Stimulated activated CD8-positive, alpha-beta memory T cell treated with anti-CD3 and anti-CD28 coated beads, Interleukin-15, amount 100 ng/mL, for 4 hours (primary cell): Measurements from ENCODE around the gene NAT10.
"Not testable (repeated sequence)": the region's sequence is repeated elsewhere in the genome, so short reads cannot be mapped to it uniquely, and the experiment has no call there.

Experiments
- DNase-seq, 2 donors: peaks; one replicate each; pipeline ENCODE4 v3.0.0-alpha.2; 2020; ENCODE audit warnings: low read depth in 2 of 2

Gene NAT10

GRCh38 chr11:34167961-34168360, 62.5 kb downstream of the NAT10 start:
- DNase-seq = no peak

GRCh38 chr11:34168642-34169420, 63.4 kb downstream of the NAT10 start:
- DNase-seq = no peak

- DNase-seq = no peak
Observed at GRCh38 chr11:34169686-34170085, 64.3 kb downstream of the NAT10 start.

- DNase-seq = no peak
Observed at GRCh38 chr11:34173050-34173449, 67.6 kb downstream of the NAT10 start.

DNA sequence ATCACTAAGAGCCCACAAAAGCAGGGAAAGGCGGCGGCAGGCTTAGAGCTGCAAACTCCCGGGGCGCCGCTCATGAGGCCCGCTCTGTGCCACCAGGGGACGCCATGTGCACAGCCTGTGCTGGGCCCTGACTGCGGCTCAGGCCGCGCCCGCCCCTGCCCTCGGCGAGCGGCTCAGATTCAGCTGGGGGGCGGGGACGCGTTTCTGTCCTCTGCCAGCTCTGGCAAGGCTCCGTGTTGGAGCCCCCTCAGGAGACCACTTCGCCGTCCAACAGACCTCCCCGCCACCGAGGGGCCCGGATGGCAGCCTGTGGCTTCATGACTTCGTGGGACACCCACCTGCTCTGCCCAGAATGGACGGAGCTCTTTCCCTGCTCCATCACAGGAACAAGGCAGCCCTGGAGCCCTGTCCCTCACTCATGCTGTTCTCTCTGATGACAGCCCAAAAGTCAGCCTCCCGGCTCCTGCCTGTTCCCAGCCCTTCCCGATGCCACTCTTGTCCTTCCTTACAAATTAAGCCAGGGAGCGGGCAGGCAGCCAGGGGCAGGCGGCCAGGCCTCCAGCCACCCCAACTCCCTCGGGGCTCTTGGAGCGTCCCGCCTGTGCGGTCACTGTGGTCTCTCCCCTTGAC, 69.1 kb downstream of the NAT10 start:
- DNase-seq = peak; percentile 59 to 62

GRCh38 chr11:34175284-34176019, 70.0 kb downstream of the NAT10 start:
- DNase-seq = no peak

GRCh38 chr11:34176751-34177209, 71.4 kb downstream of the NAT10 start:
- DNase-seq = no peak

GRCh38 chr11:34178209-34178821, 72.9 kb downstream of the NAT10 start:
- DNase-seq = no peak

GRCh38 chr11:34179026-34179675, 73.7 kb downstream of the NAT10 start:
- no peak for DNase-seq

DNA sequence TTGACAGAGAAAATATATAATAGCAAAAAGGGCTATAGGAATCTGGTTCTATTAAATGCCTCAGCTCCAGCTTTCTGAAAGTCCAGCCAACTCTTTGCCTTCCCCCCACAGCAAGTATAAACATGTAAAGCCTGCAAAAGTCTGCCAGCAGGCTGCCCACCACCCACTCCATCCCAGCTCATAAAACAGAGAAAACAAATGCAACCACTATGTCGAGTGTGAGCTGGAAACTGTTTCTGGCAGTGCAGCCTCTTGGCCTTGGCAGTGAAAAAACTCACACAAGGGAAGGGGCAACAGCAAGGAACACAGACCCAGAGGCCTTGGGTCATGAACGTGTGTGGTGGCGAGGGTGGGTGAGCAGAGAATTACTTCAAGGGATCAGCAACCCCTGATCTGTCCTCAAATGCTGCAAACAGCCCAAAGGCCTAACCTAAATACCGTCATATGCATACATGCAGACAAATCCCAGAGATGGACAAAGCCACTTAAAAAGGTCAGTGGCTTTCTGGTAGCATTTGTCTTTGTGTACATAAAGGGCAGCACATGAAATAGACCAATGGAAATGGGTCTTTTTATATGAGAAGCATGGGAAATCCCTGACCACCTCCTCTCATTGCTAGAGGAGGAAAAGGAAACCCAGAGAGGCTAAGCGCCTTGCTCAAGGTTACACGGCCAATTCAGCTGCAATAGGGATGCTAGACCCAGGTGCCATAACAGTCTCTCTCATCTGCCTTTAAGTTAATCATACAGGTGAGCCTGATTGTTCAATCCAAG, 74.8 kb downstream of the NAT10 start:
- DNase-seq = no peak

GRCh38 chr11:34180814-34181165, 75.4 kb downstream of the NAT10 start:
- DNase-seq = not testable (repeated sequence)

DNA sequence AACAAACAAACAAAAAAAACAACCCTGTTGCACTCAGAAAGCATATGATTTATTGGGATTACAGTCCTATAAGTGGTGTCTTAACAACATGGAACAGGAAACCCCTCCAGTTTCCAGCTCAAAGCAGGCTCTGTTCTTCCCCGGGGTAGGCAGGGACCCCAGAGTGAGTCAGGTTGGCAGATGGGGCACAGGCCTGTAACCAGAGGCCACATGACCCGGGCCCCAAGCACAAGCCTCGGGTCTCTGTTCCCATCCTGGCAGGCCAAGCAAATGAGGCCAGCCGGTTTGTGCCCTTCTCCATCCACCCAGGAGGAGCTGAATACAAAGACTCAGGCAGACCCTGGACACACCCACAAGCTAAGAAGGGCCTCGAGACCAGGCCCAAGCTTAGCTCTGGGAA, 75.8 kb downstream of the NAT10 start:
- DNase-seq = no peak

- DNase-seq = no peak
Observed at GRCh38 chr11:34181856-34182405, 76.5 kb downstream of the NAT10 start.

DNA sequence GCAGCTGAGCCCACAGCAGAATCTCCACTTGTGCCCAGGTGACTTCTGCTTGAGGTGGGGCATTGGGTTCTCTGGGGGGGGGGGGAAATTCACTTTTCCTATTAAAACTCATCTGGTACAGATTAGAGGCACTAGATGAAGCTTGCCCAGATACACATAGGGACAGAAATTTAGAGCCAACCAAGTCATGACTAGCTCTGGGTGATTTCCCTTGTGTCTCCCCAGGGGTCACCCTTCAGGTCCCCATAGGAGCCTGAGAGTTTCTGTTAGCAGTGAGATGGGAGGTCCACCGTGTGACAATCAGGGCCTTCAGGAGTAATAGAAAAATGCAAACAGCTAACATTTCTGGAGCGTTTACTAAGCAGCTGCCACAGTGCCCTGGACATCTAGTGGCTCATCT, 77.0 kb downstream of the NAT10 start:
- no peak for DNase-seq

- no peak for DNase-seq
Observed at GRCh38 chr11:34182921-34183685, 77.7 kb downstream of the NAT10 start.

DNA sequence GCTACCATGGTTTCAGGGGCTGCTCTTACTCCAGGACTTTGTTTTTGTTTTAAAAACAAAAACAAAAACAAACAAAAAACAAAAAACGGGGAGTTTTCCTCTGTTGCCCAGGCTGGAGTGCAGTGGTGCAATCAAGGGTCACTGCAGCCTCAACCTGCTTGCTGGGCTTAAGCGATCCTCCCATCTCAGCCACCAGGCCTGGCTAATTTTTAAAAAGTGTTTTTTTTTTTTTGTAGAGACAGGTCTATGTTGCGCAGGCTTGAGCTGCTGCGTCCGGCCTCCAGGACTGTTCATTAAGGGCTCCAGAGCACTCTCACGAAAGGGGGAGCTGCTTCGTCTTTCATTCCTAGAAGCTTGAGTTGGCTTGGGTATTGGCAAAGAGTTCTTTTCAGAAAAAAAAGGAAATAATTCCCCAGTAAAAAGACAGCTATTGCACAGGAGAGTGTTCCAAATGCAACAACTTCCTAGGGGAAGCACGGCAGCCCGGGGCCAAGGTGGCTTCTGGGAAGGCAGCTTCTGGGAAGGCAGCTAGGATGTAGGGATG, 78.5 kb downstream of the NAT10 start:
- DNase-seq = no peak

DNA sequence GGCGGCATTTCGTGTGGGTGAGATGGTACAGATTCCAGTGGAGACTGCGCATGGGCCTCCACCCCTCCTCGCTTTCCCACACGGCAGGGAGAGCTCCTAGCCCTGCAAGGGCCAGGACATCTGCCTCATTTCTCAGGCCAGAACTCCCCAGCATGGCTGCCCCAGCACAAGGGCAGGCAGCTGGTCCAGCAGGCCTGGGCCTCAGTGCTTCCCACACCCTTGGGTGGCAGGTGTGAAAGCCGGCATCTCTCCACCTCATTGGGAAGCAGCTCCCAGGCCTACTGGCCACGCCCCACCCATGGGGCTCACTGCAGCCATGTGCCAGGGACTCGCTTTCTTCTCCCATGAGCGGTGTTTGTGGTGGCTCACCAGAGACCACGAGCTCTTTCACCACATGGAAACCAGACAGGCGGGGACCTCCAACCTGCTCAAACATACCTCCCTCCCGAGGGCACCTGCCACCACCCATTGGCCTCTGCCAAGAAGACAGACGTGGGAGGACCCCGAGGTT, 79.1 kb downstream of the NAT10 start:
- no peak for DNase-seq

DNA sequence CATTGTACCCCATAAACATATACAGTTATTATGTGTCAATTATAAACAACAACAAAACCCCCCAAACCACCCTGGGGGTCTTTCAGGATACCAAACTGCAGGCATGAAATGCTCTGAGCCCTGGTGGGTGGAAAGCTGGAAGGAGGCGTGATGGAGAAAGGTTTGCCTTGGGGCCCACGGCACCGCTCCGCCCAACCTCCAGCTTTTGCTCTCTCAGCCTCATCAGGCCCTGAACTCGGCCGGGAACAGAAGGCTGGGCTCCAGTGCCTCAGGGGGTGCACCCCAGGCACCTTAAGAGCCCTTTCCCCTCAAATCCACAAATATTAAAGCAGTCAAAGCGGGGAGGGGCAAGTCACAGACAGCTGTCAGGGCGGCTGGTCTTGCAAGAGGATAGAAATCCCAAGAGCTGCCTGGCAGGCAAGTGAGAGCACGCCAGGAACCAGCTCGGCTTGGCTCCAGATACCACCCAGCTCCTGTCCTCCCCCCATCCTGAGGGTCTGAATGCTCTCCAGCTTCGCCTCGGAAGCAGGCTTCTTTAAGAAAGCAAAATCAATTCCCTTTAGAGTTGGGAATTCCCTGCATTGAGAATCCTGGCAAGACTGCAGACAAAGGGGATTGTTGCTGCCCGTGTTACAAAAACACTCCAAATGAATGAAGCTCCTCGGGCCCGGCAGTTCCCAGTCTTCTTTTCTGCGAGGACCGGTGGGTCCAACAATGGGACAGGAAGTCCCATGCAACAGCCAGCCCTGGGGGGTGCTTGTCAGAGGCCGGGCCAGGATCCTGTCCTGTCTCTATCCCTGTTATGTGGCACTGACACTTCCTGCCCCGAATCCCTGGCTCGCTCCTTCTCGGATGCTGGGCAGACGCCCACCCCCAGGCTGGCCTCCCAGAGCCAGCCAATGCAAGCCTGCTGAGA, 80.8 kb downstream of the NAT10 start:
- DNase-seq = no peak
